ACC112 (cell line): ENCODE results near the gene COPG1.
"Not testable (repeated sequence)": the region's sequence is repeated elsewhere in the genome, so short reads cannot be mapped to it uniquely, and the experiment has no call there.

Source experiments
- H2AFZ ChIP-seq: fragments of 200-600 bp; sonication (generic); one replicate; pipeline ENCODE4 v1.6.0; 2017; ENCODE audit warnings: antibody characterized with exemption, low read length; ENCODE audit not compliant: unreplicated experiment
- H3K27ac ChIP-seq: fragments of 200-600 bp; sonication (generic); 2 replicates; pipeline ENCODE4 v1.5.1; 2014; ENCODE audit warnings: low read depth, mild to moderate bottlenecking, antibody characterized with exemption, low read length, moderate library complexity
- H3K27me3 ChIP-seq: fragments of 200-600 bp; sonication (generic); 2 replicates; pipeline ENCODE4 v1.6.1; 2014; ENCODE audit warnings: mild to moderate bottlenecking, antibody characterized with exemption, low read length, moderate library complexity, mixed read lengths; ENCODE audit not compliant: insufficient read depth
- H3K36me3 ChIP-seq: fragments of 200-600 bp; sonication (generic); 2 replicates; pipeline ENCODE4 v1.6.1; 2016; ENCODE audit warnings: mild to moderate bottlenecking, antibody characterized with exemption, low read length, moderate library complexity, mixed read lengths; ENCODE audit not compliant: insufficient read depth
- H3K4me1 ChIP-seq: fragments of 200-600 bp; sonication (generic); one replicate; pipeline ENCODE4 v1.6.1; 2016; ENCODE audit warnings: low read length, mixed read lengths; ENCODE audit not compliant: insufficient read depth, unreplicated experiment, control insufficient read depth
- H3K4me3 ChIP-seq: fragments of 200-600 bp; sonication (generic); 2 replicates; pipeline ENCODE4 v1.5.1; 2014; ENCODE audit warnings: mild to moderate bottlenecking, low read depth, low read length
- H3K79me2 ChIP-seq: fragments of 200-600 bp; sonication (generic); one replicate; pipeline ENCODE4 v1.6.0; 2016; ENCODE audit warnings: low read length; ENCODE audit not compliant: control insufficient read depth, unreplicated experiment, insufficient read depth

The COPG1 gene, protein sequence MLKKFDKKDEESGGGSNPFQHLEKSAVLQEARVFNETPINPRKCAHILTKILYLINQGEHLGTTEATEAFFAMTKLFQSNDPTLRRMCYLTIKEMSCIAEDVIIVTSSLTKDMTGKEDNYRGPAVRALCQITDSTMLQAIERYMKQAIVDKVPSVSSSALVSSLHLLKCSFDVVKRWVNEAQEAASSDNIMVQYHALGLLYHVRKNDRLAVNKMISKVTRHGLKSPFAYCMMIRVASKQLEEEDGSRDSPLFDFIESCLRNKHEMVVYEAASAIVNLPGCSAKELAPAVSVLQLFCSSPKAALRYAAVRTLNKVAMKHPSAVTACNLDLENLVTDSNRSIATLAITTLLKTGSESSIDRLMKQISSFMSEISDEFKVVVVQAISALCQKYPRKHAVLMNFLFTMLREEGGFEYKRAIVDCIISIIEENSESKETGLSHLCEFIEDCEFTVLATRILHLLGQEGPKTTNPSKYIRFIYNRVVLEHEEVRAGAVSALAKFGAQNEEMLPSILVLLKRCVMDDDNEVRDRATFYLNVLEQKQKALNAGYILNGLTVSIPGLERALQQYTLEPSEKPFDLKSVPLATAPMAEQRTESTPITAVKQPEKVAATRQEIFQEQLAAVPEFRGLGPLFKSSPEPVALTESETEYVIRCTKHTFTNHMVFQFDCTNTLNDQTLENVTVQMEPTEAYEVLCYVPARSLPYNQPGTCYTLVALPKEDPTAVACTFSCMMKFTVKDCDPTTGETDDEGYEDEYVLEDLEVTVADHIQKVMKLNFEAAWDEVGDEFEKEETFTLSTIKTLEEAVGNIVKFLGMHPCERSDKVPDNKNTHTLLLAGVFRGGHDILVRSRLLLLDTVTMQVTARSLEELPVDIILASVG

DNA sequence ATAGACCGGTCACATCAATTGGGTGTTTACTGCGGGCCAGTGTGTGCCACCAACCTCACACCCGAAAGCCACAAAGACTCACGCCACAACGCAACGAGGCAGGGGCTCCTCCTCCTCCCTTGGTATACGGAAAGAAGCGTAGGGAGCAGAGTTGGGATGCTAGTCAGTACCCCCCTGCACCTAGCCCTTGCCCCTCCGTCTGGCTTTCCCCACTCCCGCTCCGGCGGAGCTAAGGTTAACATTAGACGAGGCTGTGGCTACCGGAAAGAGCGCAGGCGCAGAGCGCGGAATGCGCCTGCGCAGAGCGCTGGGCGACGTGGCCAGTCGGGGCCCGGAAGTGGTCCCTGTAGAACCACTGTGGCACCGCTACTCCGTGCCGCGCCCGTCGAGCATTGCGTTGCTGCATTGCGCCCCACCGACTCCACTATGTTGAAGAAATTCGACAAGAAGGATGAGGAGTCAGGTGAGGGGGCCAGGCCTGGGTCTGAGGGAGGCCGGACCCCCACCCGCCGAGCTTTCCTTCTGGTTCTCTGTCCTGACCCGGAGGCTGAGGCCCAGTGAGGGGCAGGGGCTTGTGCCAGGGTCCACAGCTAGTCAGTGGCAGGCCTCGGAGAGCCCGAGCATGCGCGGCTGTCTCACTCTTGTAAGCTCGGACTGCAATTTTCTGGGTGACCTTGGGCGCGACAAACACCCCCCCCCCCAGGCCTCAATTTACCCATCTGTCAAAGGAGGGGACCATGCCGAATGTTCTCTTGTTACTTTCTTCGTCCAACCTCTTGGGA, at the start of gene COPG1:
Gene COPG1, plus strand, starts transcription at position 323 of the 782 bp plus-strand sequence. Its CDS starts 104 bp downstream, at position 427.
- Histone ChIP-seq H3K27me3 (no peaks in the 10 kb centered on the region), H3K36me3 (peaks cover 14% of the 10 kb centered on the region), H3K27ac (peak within 1 kb of the TSS; percentile 73), H3K4me1 (peaks cover 35% of the 10 kb centered on the region), H3K4me3 (peak within 1 kb of the TSS; percentile 82), H2AFZ (peak within 1 kb of the TSS; percentile 16), H3K79me2 (peaks cover 52% of the 10 kb centered on the region)

DNA sequence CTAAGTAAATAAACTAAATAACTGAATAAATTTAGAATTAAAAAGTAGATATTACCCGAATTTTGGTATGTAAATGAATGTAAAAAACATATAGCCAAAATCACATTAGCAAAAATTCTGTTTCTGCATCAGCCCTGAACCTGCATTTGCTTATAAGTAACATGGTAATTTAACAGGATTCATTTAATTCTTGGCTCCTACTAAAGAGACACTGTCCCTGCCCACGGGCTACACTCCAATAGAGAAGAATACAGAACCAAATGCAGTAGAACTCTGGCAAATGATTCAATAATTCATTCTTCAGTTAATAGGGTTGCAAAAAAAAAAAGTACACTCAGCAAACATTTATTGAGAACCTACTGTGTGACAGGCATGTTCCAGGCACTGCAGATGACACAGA, 44.9 kb upstream of the COPG1 start:
- H3K27ac ChIP-seq = no peak overlapping the region

DNA sequence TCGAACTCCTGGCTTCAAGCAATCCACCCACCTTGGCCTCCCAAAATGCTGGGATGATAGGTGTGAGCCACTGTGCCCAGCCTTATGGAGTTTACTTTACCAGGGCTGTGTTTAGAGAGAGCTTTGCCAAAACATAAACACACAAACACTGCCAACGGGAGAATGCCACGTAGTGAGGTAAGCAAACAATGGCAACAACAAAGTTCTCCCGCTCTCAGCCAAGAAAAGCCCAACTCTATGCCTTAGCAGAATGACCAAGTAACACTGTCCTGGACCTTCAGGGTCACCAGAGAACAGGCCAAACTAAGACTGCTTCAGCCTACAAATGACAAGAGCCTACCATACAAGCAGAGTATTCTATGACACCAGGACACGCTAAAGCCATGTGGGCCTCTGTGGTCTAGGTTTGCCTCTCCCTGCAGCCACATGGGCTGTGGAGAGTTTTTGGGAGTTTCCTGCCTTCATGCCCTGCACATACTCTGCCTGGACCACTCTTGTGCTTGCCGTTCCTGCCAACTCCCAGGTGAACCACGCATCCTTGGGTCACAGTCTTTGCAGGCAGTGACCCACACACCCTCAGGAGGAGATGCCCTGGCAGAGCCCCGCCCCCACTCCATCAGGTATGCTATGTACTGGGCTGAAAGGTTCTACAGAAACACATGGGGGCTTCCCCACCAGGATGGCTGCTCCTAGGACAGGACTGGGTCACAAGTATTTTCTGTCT, 44.1 kb upstream of the COPG1 start:
- Histone ChIP-seq H3K36me3 (no peaks in the 10 kb centered on the region), H3K27me3 (no peaks in the 10 kb centered on the region), H3K27ac (no peak overlapping the region), H2AFZ (no peak overlapping the region), H3K79me2 (no peaks in the 10 kb centered on the region), H3K4me1 (no peaks in the 10 kb centered on the region), H3K4me3 (no peak overlapping the region)

More for the DNA sequence above, 44.9 kb upstream of the COPG1 start:
- no peaks in the 10 kb centered on the region for H3K27me3 ChIP-seq
- no peak overlapping the region for H3K4me3 ChIP-seq
- no peaks in the 10 kb centered on the region for H3K4me1 ChIP-seq
- H3K79me2 ChIP-seq = no peaks in the 10 kb centered on the region
- H3K36me3 ChIP-seq = no peaks in the 10 kb centered on the region
- no peak overlapping the region for H2AFZ ChIP-seq

DNA sequence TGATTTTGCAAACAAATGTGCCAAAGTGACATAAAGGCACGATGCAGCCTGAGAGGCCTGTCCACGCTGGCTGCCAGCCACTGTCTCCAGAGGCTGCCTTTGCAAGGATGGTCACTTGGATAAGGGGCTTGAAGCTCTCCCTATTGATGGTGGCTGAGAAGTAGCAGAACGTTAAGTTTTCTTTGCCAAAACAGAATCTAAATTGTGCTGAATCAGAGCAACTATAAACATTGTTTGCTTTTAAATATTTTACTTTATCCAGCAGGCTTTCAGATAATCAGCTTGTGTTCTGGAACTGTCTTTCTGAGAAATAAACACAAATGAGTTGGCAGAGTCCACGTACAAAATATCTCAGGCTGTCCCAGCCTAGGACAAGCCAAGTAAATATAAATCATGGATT, 41.9 kb upstream of the COPG1 start:
- H3K27ac ChIP-seq = no peak overlapping the region
- H3K36me3 ChIP-seq = no peaks in the 10 kb centered on the region
- peak overlapping the region; percentile 66 for H2AFZ ChIP-seq
- no peaks in the 10 kb centered on the region for H3K27me3 ChIP-seq
- H3K79me2 ChIP-seq = no peaks in the 10 kb centered on the region
- H3K4me3 ChIP-seq = no peak overlapping the region
- peaks cover 17% of the 10 kb centered on the region for H3K4me1 ChIP-seq

DNA sequence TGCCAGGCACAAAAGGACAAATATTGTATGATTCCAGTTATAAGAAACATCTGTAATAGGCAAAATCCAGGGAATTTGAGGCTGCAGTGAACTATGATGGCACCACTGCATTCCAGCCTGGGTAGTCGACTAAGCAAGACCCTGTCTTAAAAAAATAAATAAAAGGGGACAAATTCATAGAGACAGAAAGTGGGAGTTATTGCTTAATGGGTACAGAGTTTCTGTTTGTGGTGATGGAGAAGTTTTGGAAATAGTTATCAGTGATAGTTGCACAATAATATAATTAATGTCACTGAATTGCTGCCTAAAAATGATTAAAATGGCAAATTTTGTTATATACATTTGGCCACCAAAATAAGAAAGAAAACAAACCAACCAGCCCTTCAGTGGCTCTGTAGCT, 38.1 kb upstream of the COPG1 start:
- Histone ChIP-seq H3K79me2 (no peaks in the 10 kb centered on the region), H3K4me1 (peaks cover 19% of the 10 kb centered on the region), H3K27ac (peak overlapping the region; percentile 31), H2AFZ (peak overlapping the region; percentile 10), H3K36me3 (no peaks in the 10 kb centered on the region), H3K4me3 (peak overlapping the region; percentile 32; the same call in 1 of the 2 replicates), H3K27me3 (no peaks in the 10 kb centered on the region)

DNA sequence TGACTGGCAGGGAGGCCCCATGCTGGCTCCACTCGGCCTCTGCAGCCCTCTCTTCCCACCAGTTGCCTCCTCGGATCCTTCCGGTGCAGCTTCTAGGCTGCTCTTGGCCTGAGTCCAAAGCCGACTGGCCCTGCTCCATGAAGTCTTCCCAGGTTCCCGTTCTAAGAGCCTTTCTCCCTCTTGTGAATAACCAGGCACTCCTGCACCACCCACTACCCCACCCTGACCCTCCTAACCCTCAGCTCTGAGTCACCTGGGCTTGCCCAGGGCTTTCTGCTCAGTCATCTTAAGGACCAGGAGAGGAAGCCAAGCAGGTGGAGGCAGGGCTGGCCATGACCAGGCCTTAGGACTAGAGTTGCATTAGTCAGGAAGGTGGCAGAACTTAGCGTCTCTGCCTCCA, 37.6 kb upstream of the COPG1 start:
- peak overlapping the region; percentile 31 for H3K27ac ChIP-seq
- peaks cover 19% of the 10 kb centered on the region for H3K4me1 ChIP-seq
- H3K79me2 ChIP-seq = no peaks in the 10 kb centered on the region
- no peaks in the 10 kb centered on the region for H3K36me3 ChIP-seq
- peak overlapping the region; percentile 10 for H2AFZ ChIP-seq
- H3K4me3 ChIP-seq = peak overlapping the region; percentile 32; the same call in 1 of the 2 replicates
- no peaks in the 10 kb centered on the region for H3K27me3 ChIP-seq

DNA sequence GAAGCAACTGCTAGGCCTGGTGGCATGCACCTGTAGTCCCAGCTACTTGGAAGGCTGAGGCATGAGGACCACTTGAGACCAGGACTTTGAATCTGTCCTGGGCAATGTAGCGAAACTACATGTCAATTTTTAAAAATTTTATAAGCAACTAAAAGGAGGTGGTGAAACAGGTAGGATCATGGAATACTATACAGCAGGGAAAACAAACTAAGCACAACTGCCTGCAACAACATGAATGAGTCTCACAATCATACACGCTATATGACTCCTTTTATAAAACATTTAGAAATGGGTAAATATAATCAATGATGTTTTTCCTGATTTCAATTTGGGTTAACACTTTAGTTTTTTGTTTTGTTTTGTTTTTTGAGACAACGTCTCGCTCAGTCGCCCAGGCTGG, 36.2 kb upstream of the COPG1 start:
- no peaks in the 10 kb centered on the region for H3K79me2 ChIP-seq
- H3K4me3 ChIP-seq = no peak overlapping the region
- H3K4me1 ChIP-seq = peaks cover 19% of the 10 kb centered on the region
- no peaks in the 10 kb centered on the region for H3K27me3 ChIP-seq
- H2AFZ ChIP-seq = no peak overlapping the region
- no peak overlapping the region for H3K27ac ChIP-seq
- no peaks in the 10 kb centered on the region for H3K36me3 ChIP-seq

DNA sequence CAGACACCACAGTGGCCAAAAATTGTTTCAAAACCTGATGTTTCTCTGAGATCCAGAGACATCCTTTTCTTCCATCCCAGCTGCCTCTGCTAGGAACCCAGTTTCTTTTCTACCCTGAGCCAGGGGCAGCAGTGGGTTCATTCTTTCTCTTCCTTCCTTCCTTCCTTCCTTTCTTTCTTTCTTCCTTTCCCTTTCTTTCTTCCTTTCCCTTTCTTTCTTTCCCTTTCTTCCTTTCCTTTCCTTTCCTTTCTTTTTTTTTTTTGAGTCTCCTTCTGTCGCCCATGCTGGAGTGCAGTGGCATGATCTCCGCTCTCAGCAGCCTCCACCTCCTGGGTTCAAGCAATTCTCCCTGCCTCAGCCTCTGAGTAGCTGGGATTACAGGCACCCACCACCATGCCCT, 30.7 kb upstream of the COPG1 start:
- Histone ChIP-seq H3K4me1 (no peaks in the 10 kb centered on the region), H3K27ac (no peak overlapping the region)

DNA sequence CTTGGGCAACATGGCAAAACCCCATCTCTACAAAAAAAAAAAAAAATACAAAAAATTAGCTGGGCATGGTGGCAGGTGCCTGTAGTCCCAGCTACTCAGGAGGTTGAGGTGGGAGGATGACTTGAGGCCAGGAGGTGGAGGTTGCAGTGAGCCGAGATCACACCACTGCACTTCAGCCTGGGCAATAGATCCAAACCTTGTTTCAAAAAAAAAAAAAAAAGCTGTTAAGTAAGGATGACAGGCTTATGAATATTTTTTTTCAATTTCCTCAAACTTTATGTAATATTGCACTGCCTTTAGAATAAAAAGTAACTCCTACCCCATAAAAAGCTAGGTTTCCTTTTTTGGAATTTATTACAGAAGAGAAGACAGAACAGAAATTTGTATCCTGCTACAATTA, 25.0 kb upstream of the COPG1 start:
- Histone ChIP-seq H2AFZ (peak overlapping the region; percentile 8), H3K4me1 (peaks cover 36% of the 10 kb centered on the region), H3K27ac (peak overlapping the region; percentile 83)
- not testable (repeated sequence) for H3K79me2 ChIP-seq, H3K4me3 ChIP-seq, H3K27me3 ChIP-seq, H3K36me3 ChIP-seq

More for the DNA sequence above, 30.7 kb upstream of the COPG1 start:
- no peak overlapping the region for H2AFZ ChIP-seq
- no peaks in the 10 kb centered on the region for H3K79me2 ChIP-seq
- no peaks in the 10 kb centered on the region for H3K27me3 ChIP-seq
- no peaks in the 10 kb centered on the region for H3K36me3 ChIP-seq
- H3K4me3 ChIP-seq = no peak overlapping the region

DNA sequence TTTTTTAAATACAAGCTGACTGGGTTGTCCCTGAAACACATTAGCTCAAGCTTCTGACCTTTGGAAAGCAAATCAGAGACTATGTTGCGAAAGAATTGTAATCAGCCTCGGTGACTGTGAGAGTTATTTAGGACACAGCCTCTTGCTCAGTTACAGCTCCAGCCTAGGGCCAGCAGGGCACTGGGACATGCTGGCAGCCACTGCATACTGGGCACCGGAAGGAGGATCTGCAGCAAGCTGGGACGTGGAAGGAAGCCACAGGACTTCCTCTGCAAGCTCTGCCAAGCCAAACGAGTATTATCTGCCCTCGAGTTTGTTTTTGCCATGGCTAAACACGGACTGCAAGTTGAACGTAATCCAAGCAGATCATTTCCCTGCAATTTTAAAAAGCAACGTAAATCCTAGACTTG, 24.4 kb upstream of the COPG1 start:
- Histone ChIP-seq H3K4me3 (peak overlapping the region; percentile 53), H3K4me1 (peaks cover 40% of the 10 kb centered on the region), H3K36me3 (no peaks in the 10 kb centered on the region), H3K27me3 (no peaks in the 10 kb centered on the region), H3K79me2 (no peaks in the 10 kb centered on the region), H2AFZ (peak overlapping the region; percentile 8), H3K27ac (peak overlapping the region; percentile 83)
